MM.1S (cell line): Measurements from ENCODE around the gene MSANTD2.

Experiments
- DNase-seq: peaks from one replicate; pipeline ENCODE4 v3.0.0-alpha.2; 2015
- H2AFZ ChIP-seq: fragments of 300-600 bp; sonication (generic); 2 replicates; pipeline ENCODE4 v1.6.0; 2016; ENCODE audit warnings: antibody characterized with exemption, low read length
- H3F3A ChIP-seq: fragments of 300-600 bp; sonication (generic); 2 replicates; pipeline ENCODE4 v1.6.1; 2016; ENCODE audit warnings: mild to moderate bottlenecking, antibody characterized with exemption, low read length, moderate library complexity, mixed read lengths; ENCODE audit not compliant: insufficient read depth
- H3K27ac ChIP-seq: fragments of 300-600 bp; sonication (generic); 2 replicates; pipeline ENCODE4 v1.5.1; 2016; ENCODE audit warnings: mild to moderate bottlenecking, low read length
- H3K27me3 ChIP-seq: fragments of 300-600 bp; sonication (generic); replicated peaks from 2 replicates; pipeline ENCODE4 v1.6.0; 2016; ENCODE audit warnings: low read length; ENCODE audit not compliant: insufficient read depth
- H3K36me3 ChIP-seq: fragments of 300-600 bp; sonication (generic); replicated peaks from 2 replicates; pipeline ENCODE4 v1.6.1; 2016; ENCODE audit warnings: mild to moderate bottlenecking, low read length, mixed read lengths; ENCODE audit not compliant: insufficient read depth
- H3K4me1 ChIP-seq: fragments of 300-600 bp; sonication (generic); 2 replicates; pipeline ENCODE4 v1.6.1; 2016; ENCODE audit warnings: low read length, mixed read lengths
- H3K4me2 ChIP-seq: fragments of 300-600 bp; sonication (generic); 2 replicates; pipeline ENCODE4 v1.6.0; 2016; ENCODE audit warnings: low read depth, low read length
- H3K4me3 ChIP-seq: fragments of 300-600 bp; sonication (generic); 2 replicates; pipeline ENCODE4 v1.5.1; 2016; ENCODE audit warnings: low read length, mixed read lengths
- H3K79me2 ChIP-seq: fragments of 300-600 bp; sonication (generic); 2 replicates; pipeline ENCODE4 v1.6.1; 2016; ENCODE audit warnings: mixed run types, low read length, mixed read lengths
- H3K9ac ChIP-seq: fragments of 300-600 bp; sonication (generic); 2 replicates; pipeline ENCODE4 v1.6.1; 2016; ENCODE audit warnings: low read length, mixed read lengths
- H3K9me2 ChIP-seq: fragments of 300-600 bp; sonication (generic); replicated peaks from 2 replicates; pipeline ENCODE4 v1.6.1; 2016; ENCODE audit warnings: mild to moderate bottlenecking, low read length, mixed read lengths; ENCODE audit not compliant: insufficient read depth
- H3K9me3 ChIP-seq: fragments of 300-600 bp; sonication (generic); replicated peaks from 2 replicates; pipeline ENCODE4 v1.6.1; 2016; ENCODE audit warnings: mild to moderate bottlenecking, low read length, mixed read lengths; ENCODE audit not compliant: insufficient read depth
- H4K20me1 ChIP-seq: fragments of 300-600 bp; sonication (generic); 2 replicates; pipeline ENCODE4 v1.6.1; 2016; ENCODE audit warnings: mild to moderate bottlenecking, low read length, moderate library complexity, mixed read lengths; ENCODE audit not compliant: insufficient read depth
- CTCF ChIP-seq: fragments of 300-600 bp; sonication (generic); IDR thresholded peaks from 2 replicates; pipeline ENCODE4 v1.5.1; 2016; ENCODE audit warnings: antibody characterized with exemption, low read length, mixed read lengths
- EZH2 ChIP-seq: fragments of 300-600 bp; sonication (generic); optimal IDR thresholded peaks from 2 replicates; pipeline ENCODE3; 2017; ENCODE audit warnings: low read depth, mild to moderate bottlenecking, antibody characterized with exemption, low read length, mixed read lengths
- EZH2phosphoT487 ChIP-seq: fragments of 300-600 bp; sonication (generic); IDR thresholded peaks from 2 replicates; pipeline ENCODE4 v1.6.1; 2018; ENCODE audit warnings: antibody characterized with exemption, low read length

The MSANTD2 gene

DNA sequence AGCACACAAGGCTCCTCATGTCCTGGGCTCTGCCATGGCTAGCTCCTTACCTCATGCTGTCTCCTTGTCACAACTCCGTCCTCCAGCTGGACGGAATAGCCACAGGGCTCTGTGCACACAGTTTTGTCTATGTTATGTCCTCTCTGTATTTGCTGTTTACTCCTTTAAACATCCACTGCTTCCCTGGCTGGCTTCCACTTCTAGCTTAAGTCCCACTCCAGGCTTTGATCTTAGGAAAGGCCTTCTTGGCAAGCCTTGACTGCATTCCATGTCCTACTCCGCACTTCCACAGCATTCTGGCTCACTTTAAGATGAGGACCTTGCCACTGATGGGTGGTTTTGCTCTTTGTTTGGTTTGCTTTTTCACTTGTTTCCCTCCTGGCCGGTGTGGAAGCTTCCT is 42.1 kb upstream of the MSANTD2 start:
- Histone ChIP-seq H3K36me3 (no peaks in the 10 kb centered on the region), H4K20me1 (no peaks in the 10 kb centered on the region), H3K27me3 (peaks cover 90% of the 10 kb centered on the region), H3K79me2 (no peaks in the 10 kb centered on the region), H3K4me3 (no peak overlapping the region), H3K9me2 (no peaks in the 10 kb centered on the region), H3K27ac (no peak overlapping the region), H2AFZ (no peak overlapping the region), H3F3A (no peaks in the 10 kb centered on the region), H3K9ac (no peak overlapping the region), H3K4me1 (peaks cover 1% of the 10 kb centered on the region; the same call in 1 of the 2 replicates), H3K9me3 (no peaks in the 10 kb centered on the region), H3K4me2 (no peak overlapping the region)
- no peak for DNase-seq
- TF ChIP-seq CTCF (no peak), EZH2 (no peak), EZH2phosphoT487 (no peak)

DNA sequence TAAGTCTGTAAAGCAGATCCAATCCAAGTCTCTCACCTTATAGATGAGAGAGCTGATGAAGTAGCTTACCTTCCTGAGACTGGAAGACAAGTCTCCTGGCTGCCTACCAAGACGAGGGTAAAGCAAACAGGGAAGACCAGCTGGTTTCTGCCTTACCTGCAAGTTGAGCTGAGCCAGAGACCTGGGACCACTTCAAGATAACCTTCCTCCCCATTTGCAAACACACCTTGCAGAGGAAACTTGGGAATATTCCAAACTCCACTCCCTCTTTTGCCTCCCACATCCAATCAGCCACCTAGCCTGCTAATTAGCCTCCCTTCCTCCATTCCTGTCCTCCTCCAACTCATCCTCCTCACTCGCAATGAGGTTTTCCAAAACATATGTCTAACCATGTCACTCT is 41.6 kb upstream of the MSANTD2 start:
- Histone ChIP-seq H4K20me1 (no peaks in the 10 kb centered on the region), H3K4me2 (no peak overlapping the region), H3K9me3 (no peaks in the 10 kb centered on the region), H3K9ac (no peak overlapping the region), H2AFZ (no peak overlapping the region), H3K27ac (no peak overlapping the region), H3K9me2 (no peaks in the 10 kb centered on the region), H3F3A (no peaks in the 10 kb centered on the region), H3K4me3 (no peak overlapping the region), H3K27me3 (peaks cover 90% of the 10 kb centered on the region), H3K36me3 (no peaks in the 10 kb centered on the region), H3K79me2 (no peaks in the 10 kb centered on the region), H3K4me1 (peaks cover 4% of the 10 kb centered on the region; the same call in 1 of the 2 replicates)
- DNase-seq: no peak
- TF ChIP-seq EZH2phosphoT487 (no peak), EZH2 (no peak), CTCF (no peak)

DNA sequence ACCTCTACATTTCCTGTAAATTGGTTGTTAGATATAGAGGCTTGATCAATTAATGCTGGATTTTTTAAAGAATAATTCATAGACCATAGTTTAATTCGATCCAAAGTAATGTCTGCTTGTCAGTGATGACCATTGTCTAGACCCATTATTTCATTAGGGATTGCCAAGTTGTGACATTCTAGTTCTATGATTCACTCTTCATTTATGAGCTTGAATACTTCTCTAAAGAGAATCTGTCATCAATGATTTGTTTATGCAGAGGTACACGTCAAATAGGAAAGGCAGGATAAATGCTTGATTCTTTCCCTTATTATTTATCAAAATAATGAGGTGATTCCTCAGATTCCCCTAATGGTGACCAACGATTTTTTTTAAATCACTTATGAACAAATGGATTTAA is 41.0 kb upstream of the MSANTD2 start:
- H3K27me3 ChIP-seq: peaks cover 85% of the 10 kb centered on the region
- H3K9ac ChIP-seq: no peak overlapping the region
- DNase-seq: no peak
- H2AFZ ChIP-seq: no peak overlapping the region
- H3F3A ChIP-seq: 0 out of 2 replicates have a peak, but pooled peaks cover 3% of the 10 kb centered on the region
- peaks cover 4% of the 10 kb centered on the region; the same call in 1 of the 2 replicates for H3K4me1 ChIP-seq
- no peak overlapping the region for H3K4me3 ChIP-seq
- H3K9me2 ChIP-seq: no peaks in the 10 kb centered on the region
- no peaks in the 10 kb centered on the region for H4K20me1 ChIP-seq
- no peak for TF ChIP-seq EZH2phosphoT487
- no peak for TF ChIP-seq CTCF
- TF ChIP-seq EZH2: no peak
- H3K27ac ChIP-seq: no peak overlapping the region
- H3K9me3 ChIP-seq: no peaks in the 10 kb centered on the region
- H3K4me2 ChIP-seq: no peak overlapping the region
- no peaks in the 10 kb centered on the region for H3K36me3 ChIP-seq
- H3K79me2 ChIP-seq: no peaks in the 10 kb centered on the region
